ENCODE data around the gene TMEM217. TPM values are rescaled to one million over a fixed set of nuclear protein-coding genes. Genes with fewer than 3 reads are reported as not detected.

Gene TMEM217
- total and polyA plus RNA-seq, 2 donors (not counting 1 experiment from before 2014, with no cell fraction given), result 0.73 to 1.2 TPM

- no peak overlapping the region for H3K9ac ChIP-seq (ENCODE audit: low read length)
- Mint-ChIP-seq H3K4me3 (no peak overlapping the region), H3K4me1 (peaks cover 11% of the 10 kb centered on the region), H3K27me3 (no peaks in the 10 kb centered on the region), H3K27ac (no peak overlapping the region), H3K9me3 (ENCODE audit: insufficient read depth) (no peaks in the 10 kb centered on the region)
- peaks cover 3 to 12% of the 10 kb centered on the region in 2 donors for H3K4me1 ChIP-seq (ENCODE audit: control insufficient read depth in 2 of 2, insufficient read depth in 2 of 2, low read length in 2 of 2)
- no peaks in the 10 kb centered on the region for H3K27me3 ChIP-seq (replicated peaks in 1 of 4; ENCODE audit: control extremely low read depth in 1 of 4, control insufficient read depth in 3 of 4, insufficient read depth in 4 of 4, low read length in 3 of 4)
- H3K36me3 ChIP-seq (replicated peaks in 1 of 2; ENCODE audit: control extremely low read depth in 1 of 2, control insufficient read depth in 1 of 2, extremely low read depth in 1 of 2, insufficient read depth in 2 of 2, low read length in 1 of 2), result no peaks in the 10 kb centered on the region
- H3K4me3 ChIP-seq (ENCODE audit: control extremely low read depth in 1 of 5, extremely low read depth in 1 of 5, insufficient read depth in 1 of 5, low read depth in 2 of 5, low read length in 4 of 5), result no peak overlapping the region
- intact Hi-C loops (cut with micrococcal nuclease), result loop anchor here (10.0 kb wide), 1 partner anchor 603 kb away; no protein-coding TSS in a partner anchor
- H3K27ac ChIP-seq (ENCODE audit: low read length in 2 of 2), result no peak overlapping the region
- POLR2A ChIA-PET, result interaction anchor here (0.6 kb wide), 1 partner anchor 19 kb away, joined by 4 read pairs; no protein-coding TSS in a partner anchor
- no peak for ATAC-seq (ENCODE audit: low read depth)
- H3K9me3 ChIP-seq (ENCODE audit: control extremely low read depth in 1 of 3, control insufficient read depth in 2 of 3, insufficient read depth in 1 of 3, low read length in 2 of 3), result no peaks in the 10 kb centered on the region
- no peak for DNase-seq
- no peak overlapping the region for H2AFZ ChIP-seq (ENCODE audit: insufficient read depth, low read depth, low read length, poor library complexity, severe bottlenecking)
- no peaks in the 10 kb centered on the region for H4K20me1 ChIP-seq (ENCODE audit: control insufficient read depth, insufficient read depth, low read length, poor library complexity, severe bottlenecking)
- CTCF ChIA-PET, result interaction anchor here (0.9 kb wide), 1 partner anchor 167 kb away, joined by 3 read pairs; no protein-coding TSS in a partner anchor
- H3K79me2 ChIP-seq (ENCODE audit: control insufficient read depth, insufficient read depth, low read length), result no peaks in the 10 kb centered on the region
- 94% methylated on average over 3 of the region's 6 CpGs for whole genome bisulfite sequencing (ENCODE audit: insufficient coverage)
- no peak overlapping the region for H3K4me2 ChIP-seq (replicated peaks; ENCODE audit: low read depth, low read length, poor library complexity, severe bottlenecking)
- TF ChIP-seq, protein P1, sequence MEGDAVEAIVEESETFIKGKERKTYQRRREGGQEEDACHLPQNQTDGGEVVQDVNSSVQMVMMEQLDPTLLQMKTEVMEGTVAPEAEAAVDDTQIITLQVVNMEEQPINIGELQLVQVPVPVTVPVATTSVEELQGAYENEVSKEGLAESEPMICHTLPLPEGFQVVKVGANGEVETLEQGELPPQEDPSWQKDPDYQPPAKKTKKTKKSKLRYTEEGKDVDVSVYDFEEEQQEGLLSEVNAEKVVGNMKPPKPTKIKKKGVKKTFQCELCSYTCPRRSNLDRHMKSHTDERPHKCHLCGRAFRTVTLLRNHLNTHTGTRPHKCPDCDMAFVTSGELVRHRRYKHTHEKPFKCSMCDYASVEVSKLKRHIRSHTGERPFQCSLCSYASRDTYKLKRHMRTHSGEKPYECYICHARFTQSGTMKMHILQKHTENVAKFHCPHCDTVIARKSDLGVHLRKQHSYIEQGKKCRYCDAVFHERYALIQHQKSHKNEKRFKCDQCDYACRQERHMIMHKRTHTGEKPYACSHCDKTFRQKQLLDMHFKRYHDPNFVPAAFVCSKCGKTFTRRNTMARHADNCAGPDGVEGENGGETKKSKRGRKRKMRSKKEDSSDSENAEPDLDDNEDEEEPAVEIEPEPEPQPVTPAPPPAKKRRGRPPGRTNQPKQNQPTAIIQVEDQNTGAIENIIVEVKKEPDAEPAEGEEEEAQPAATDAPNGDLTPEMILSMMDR (IDR thresholded peaks at IDR 0.05), result no peak
- no peak for TF ChIP-seq EZH2 (IDR thresholded peaks at IDR 0.05; ENCODE audit: borderline replicate concordance, insufficient read depth, low read depth, low read length, poor library complexity, severe bottlenecking)
Measured at GRCh38 chr6:37218061-37218460, 39.9 kb downstream of the TMEM217 start.

DNA sequence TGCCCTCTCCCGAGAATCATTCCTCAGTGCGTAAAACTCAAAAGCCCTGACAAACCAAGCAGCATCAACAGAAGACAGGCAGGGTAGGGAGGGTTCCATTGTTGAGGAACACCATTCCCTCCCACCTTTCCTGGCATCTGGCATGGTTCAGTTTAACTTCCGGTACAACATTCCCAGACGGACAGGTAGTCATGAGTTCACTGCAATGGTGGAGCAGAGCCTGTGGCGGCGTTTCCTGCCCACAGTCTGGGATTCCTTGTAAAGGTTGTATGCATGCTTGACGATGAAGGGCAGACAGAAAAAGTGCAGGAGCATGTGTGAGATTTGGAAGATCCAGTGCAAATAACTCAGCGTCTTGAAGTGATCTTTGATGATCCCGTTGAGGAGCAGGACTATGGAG, 45.7 kb downstream of the TMEM217 start:
- TF ChIP-seq, protein P1 (IDR thresholded peaks at IDR 0.05), result no peak
- no peak for TF ChIP-seq EZH2 (IDR thresholded peaks at IDR 0.05; ENCODE audit: borderline replicate concordance, insufficient read depth, low read depth, low read length, poor library complexity, severe bottlenecking)
- ChIA-PET CTCF (interaction anchor here (1.1 to 17.8 kb wide), 4 partner anchors 35 to 447 kb away, joined by 5 to 587 read pairs (median 260); partner anchors contain the start of gene PIM1), POLR2A (no interaction called here)
- Histone ChIP-seq H3K4me2 (replicated peaks; ENCODE audit: low read depth, low read length, poor library complexity, severe bottlenecking) (no peak overlapping the region), H3K79me2 (ENCODE audit: control insufficient read depth, insufficient read depth, low read length) (no peaks in the 10 kb centered on the region), H3K9me3 (ENCODE audit: control extremely low read depth in 1 of 3, control insufficient read depth in 2 of 3, insufficient read depth in 1 of 3, low read length in 2 of 3) (no peaks in the 10 kb centered on the region), H3K27ac (ENCODE audit: low read length in 2 of 2) (no peak overlapping the region), H3K36me3 (replicated peaks in 1 of 2; ENCODE audit: control extremely low read depth in 1 of 2, control insufficient read depth in 1 of 2, extremely low read depth in 1 of 2, insufficient read depth in 2 of 2, low read length in 1 of 2) (no peaks in the 10 kb centered on the region), H3K4me3 (ENCODE audit: control extremely low read depth in 1 of 5, extremely low read depth in 1 of 5, insufficient read depth in 1 of 5, low read depth in 2 of 5, low read length in 4 of 5) (no peak overlapping the region), H4K20me1 (ENCODE audit: control insufficient read depth, insufficient read depth, low read length, poor library complexity, severe bottlenecking) (no peaks in the 10 kb centered on the region), H3K9ac (ENCODE audit: low read length) (no peak overlapping the region), H3K4me1 (ENCODE audit: control insufficient read depth in 2 of 2, insufficient read depth in 2 of 2, low read length in 2 of 2) (peaks cover 4 to 9% of the 10 kb centered on the region in 2 donors), H2AFZ (ENCODE audit: insufficient read depth, low read depth, low read length, poor library complexity, severe bottlenecking) (no peak overlapping the region), H3K27me3 (replicated peaks in 1 of 4; ENCODE audit: control extremely low read depth in 1 of 4, control insufficient read depth in 3 of 4, insufficient read depth in 4 of 4, low read length in 3 of 4) (peaks cover 0 to 4% (median 0%) of the 10 kb centered on the region in 4 experiments)
- H3K9me3 Mint-ChIP-seq (ENCODE audit: insufficient read depth), result no peaks in the 10 kb centered on the region
- no peak for ATAC-seq (ENCODE audit: low read depth)
- WGBS (ENCODE audit: insufficient coverage), result 95% methylated on average over 6 of the region's 9 CpGs
- DNase-seq, result no peak
- H3K27me3 Mint-ChIP-seq, result no peaks in the 10 kb centered on the region
- H3K4me1 Mint-ChIP-seq, result peaks cover 9% of the 10 kb centered on the region
- no peak overlapping the region for H3K4me3 Mint-ChIP-seq
- intact Hi-C loops (cut with micrococcal nuclease), result loop anchor here (10.0 kb wide), 1 partner anchor 597 kb away; no protein-coding TSS in a partner anchor
- no peak overlapping the region for H3K27ac Mint-ChIP-seq

All from B cell (primary cell).